ENCODE data around the gene KRTAP10-1. TPM values are rescaled to one million over a fixed set of nuclear protein-coding genes. Genes with fewer than 3 reads are reported as not detected.

The KRTAP10-1 gene
- total and polyA plus RNA-seq, 2 of the 13 experiments (the other 11 are each of a cell fraction or from before 2014, with no cell fraction given) = not detected

DNA sequence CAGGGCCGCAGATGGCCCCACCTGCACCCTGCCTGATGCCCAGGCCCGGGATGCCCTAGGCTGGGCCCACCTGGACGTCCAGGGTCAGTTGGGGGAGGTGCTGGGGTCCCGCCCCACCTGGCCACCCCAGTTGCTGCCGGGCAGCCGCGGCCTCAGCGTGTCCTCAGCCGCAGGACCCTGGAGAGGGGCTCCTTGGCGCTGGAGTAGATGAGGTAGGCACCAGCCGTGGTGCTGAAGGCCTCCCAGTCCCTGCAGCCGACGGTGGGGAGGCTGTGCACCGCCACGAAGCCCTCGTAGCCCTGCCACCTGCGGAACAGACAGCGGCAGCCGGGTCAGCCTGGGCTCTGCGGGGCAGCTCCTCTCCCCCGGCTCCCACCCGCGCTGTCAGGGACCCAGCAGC lies 40.4 kb downstream of the KRTAP10-1 start:
- ATAC-seq = no peak; the same call in 2 of the 3 replicates
- H3K27ac ChIP-seq (ENCODE audit: extremely low read length, insufficient read depth, low read length) = no peak overlapping the region
- intact Hi-C loops (cut with micrococcal nuclease; ENCODE audit: unreplicated experiment) (no loop called here), in situ Hi-C loops (cut with HindIII; ENCODE audit: extremely low pct_ligation_motif_present, low pct_unique_long_range_greater_than_20kb) (no loop called here)
- peaks cover 28% of the 10 kb centered on the region for H3K4me1 ChIP-seq (ENCODE audit: insufficient read depth, low read length)
- no peaks in the 10 kb centered on the region for H3K27me3 ChIP-seq (ENCODE audit: control insufficient read depth in 1 of 2, insufficient read depth in 2 of 2, low read length in 2 of 2)
- no peaks in the 10 kb centered on the region for H3K9me3 ChIP-seq (ENCODE audit: low read length)
- CTCF ChIA-PET (ENCODE audit: low intra/inter-chr PET ratio, low total read pairs) = no interaction called here
- no peaks in the 10 kb centered on the region for H4K20me1 ChIP-seq (ENCODE audit: insufficient read depth, low read length)
- H2AFZ ChIP-seq (ENCODE audit: low read length) = no peak overlapping the region
- no peak overlapping the region for H3K9ac ChIP-seq (ENCODE audit: insufficient read depth, low read depth, low read length)
- no TSS peak for BruUV-seq (replicated peaks)
- no peaks in the 10 kb centered on the region for H3K79me2 ChIP-seq (ENCODE audit: insufficient read depth, low read length)
- DNase-seq (ENCODE audit: low spot score) = no peak
- no peak for FAIRE-seq
- POLR2A ChIA-PET = no interaction called here
- H3K36me3 ChIP-seq (replicated peaks in 1 of 2; ENCODE audit: control insufficient read depth in 1 of 2, insufficient read depth in 2 of 2, low read length in 2 of 2) = no peaks in the 10 kb centered on the region
- no peak overlapping the region for H3K4me3 ChIP-seq (replicated peaks in 1 of 3; ENCODE audit: insufficient read depth in 1 of 3, low read depth in 2 of 3, low read length in 3 of 3)
- WGBS (ENCODE audit: low lambda C conversion rate) = no CpG with 5 or more reads among the region's 23 CpGs
- TF ChIP-seq POLR2A (IDR thresholded peaks at IDR 0.05; ENCODE audit: insufficient read depth in 1 of 2, low read depth in 2 of 2, low read length in 2 of 2) (0 out of 4 replicates have a peak, but pooled peaks of 1 of the 2 experiments have one; percentile 28), ZBTB7A (CRISPR knock-in tag; IDR thresholded peaks at IDR 0.05) (no peak), AGO2 (optimal IDR thresholded peaks at IDR 0.05; ENCODE audit: low read depth, low read length) (peak; percentile 69), ZSCAN29 (CRISPR knock-in tag; conservative IDR thresholded peaks at IDR 0.05) (no peak), AGO1 (IDR thresholded peaks at IDR 0.05; ENCODE audit: low read depth, low read length, poor library complexity, severe bottlenecking) (peak; percentile 90), RBFOX2 (IDR thresholded peaks at IDR 0.05; ENCODE audit: low read depth, low read length) (peak; percentile 66)
- TF ChIP-seq, protein P1, sequence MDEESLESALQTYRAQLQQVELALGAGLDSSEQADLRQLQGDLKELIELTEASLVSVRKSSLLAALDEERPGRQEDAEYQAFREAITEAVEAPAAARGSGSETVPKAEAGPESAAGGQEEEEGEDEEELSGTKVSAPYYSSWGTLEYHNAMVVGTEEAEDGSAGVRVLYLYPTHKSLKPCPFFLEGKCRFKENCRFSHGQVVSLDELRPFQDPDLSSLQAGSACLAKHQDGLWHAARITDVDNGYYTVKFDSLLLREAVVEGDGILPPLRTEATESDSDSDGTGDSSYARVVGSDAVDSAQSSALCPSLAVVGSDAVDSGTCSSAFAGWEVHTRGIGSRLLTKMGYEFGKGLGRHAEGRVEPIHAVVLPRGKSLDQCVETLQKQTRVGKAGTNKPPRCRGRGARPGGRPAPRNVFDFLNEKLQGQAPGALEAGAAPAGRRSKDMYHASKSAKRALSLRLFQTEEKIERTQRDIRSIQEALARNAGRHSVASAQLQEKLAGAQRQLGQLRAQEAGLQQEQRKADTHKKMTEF (CRISPR knock-in tag; IDR thresholded peaks at IDR 0.05) = no peak
- no peak overlapping the region for H3K4me2 ChIP-seq (ENCODE audit: low read depth, low read length)

- FAIRE-seq (no peak), ATAC-seq (no peak), DNase-seq (ENCODE audit: low spot score) (no peak)
- Histone ChIP-seq H3K27me3 (ENCODE audit: control insufficient read depth in 1 of 2, insufficient read depth in 2 of 2, low read length in 2 of 2) (no peaks in the 10 kb centered on the region), H2AFZ (ENCODE audit: low read length) (no peak overlapping the region), H3K9ac (ENCODE audit: insufficient read depth, low read depth, low read length) (no peak overlapping the region), H3K4me3 (replicated peaks in 1 of 3; ENCODE audit: insufficient read depth in 1 of 3, low read depth in 2 of 3, low read length in 3 of 3) (peak overlapping the region in 1 of 3 experiments; percentile 67; a peak in 2 of 6 replicates), H3K4me1 (ENCODE audit: insufficient read depth, low read length) (peaks cover 25% of the 10 kb centered on the region), H3K9me3 (ENCODE audit: low read length) (no peaks in the 10 kb centered on the region), H3K79me2 (ENCODE audit: insufficient read depth, low read length) (no peaks in the 10 kb centered on the region), H3K36me3 (replicated peaks in 1 of 2; ENCODE audit: control insufficient read depth in 1 of 2, insufficient read depth in 2 of 2, low read length in 2 of 2) (no peaks in the 10 kb centered on the region), H4K20me1 (ENCODE audit: insufficient read depth, low read length) (no peaks in the 10 kb centered on the region), H3K4me2 (ENCODE audit: low read depth, low read length) (peak overlapping the region; percentile 96), H3K27ac (ENCODE audit: extremely low read length, insufficient read depth, low read length) (no peak overlapping the region)
- intact Hi-C loops (cut with micrococcal nuclease; ENCODE audit: unreplicated experiment) (no loop called here), in situ Hi-C loops (cut with HindIII; ENCODE audit: extremely low pct_ligation_motif_present, low pct_unique_long_range_greater_than_20kb) (no loop called here)
- WGBS (ENCODE audit: low lambda C conversion rate) = 96% methylated on average over 14 of the region's 18 CpGs
- POLR2A ChIA-PET = interaction anchor here (1.1 to 1.7 kb wide), 2 partner anchors 17 to 18 kb away, joined by 3 to 6 read pairs; no protein-coding TSS in a partner anchor
- BruUV-seq (replicated peaks) = no TSS peak
- peak; percentile 19 for TF ChIP-seq SP4 (CRISPR knock-in tag; IDR thresholded peaks at IDR 0.05)
- TF ChIP-seq MED13 (CRISPR knock-in tag; IDR thresholded peaks at IDR 0.05) = no peak
- no peak for TF ChIP-seq CENPX (CRISPR knock-in tag; IDR thresholded peaks at IDR 0.05)
- TF ChIP-seq ZNF737 (CRISPR knock-in tag; IDR thresholded peaks at IDR 0.05; ENCODE audit: borderline replicate concordance) = no peak
- CTCF ChIA-PET (ENCODE audit: low intra/inter-chr PET ratio, low total read pairs) = no interaction called here
Observed at GRCh38 chr21:44499211-44499560, 40.8 kb downstream of the KRTAP10-1 start.

All from HepG2 (cell line).